G401.6 (cell line): ENCODE measurements around the gene UBE2G2.

Experiments used
- FAIRE-seq: peaks from 2 replicates; lab custom pipeline; 2012; peaks lifted over from hg19 to GRCh38; lab: Jason Lieb, UNC

Gene UBE2G2, protein sequence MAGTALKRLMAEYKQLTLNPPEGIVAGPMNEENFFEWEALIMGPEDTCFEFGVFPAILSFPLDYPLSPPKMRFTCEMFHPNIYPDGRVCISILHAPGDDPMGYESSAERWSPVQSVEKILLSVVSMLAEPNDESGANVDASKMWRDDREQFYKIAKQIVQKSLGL

GRCh38 chr21:44801468-44802395 is at the start of gene UBE2G2:
TSS of gene UBE2G2 (minus strand) at chr21:44801820. CDS start at chr21:44801748, 72 bp downstream.
- FAIRE-seq, result no peak

DNA sequence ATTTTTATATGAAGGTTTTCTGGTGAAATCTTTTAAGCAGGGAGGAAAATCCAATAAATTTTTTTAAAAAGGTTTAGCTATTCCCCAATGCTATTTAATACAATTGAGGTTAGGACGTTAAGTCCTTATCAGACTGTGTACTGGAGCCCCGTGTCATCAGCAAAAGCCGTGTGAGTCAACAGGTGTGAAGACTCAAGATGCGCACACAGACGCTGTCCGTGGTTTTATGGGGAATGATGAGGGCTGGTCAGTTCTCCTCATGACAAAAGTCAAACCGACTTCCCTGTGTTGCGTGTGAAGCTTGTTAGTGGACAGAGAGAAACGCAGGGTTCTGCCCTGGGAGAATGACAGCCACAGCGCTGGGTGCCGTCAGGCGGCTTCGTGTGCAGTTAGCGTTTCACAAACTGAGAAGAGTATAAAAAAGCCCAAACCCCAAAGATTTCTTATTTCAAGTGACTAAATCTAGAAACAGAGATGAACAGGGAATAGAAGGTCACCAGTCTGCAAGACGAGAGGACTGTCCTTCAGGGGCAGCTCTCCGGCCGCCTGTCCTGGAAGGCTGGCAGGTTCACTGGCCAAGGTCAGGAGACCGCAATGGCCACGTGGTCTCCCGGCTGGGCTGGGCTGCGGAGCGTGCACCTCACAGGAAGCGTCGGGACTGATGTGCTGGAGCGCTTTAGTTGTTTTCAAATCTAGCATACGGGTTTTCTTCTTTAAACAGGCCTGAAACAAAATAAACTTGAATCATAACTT is 49.5 kb upstream of the UBE2G2 start:
- no peak for FAIRE-seq

- FAIRE-seq, result no peak
Measured at GRCh38 chr21:44850208-44850800, 48.7 kb upstream of the UBE2G2 start.

DNA sequence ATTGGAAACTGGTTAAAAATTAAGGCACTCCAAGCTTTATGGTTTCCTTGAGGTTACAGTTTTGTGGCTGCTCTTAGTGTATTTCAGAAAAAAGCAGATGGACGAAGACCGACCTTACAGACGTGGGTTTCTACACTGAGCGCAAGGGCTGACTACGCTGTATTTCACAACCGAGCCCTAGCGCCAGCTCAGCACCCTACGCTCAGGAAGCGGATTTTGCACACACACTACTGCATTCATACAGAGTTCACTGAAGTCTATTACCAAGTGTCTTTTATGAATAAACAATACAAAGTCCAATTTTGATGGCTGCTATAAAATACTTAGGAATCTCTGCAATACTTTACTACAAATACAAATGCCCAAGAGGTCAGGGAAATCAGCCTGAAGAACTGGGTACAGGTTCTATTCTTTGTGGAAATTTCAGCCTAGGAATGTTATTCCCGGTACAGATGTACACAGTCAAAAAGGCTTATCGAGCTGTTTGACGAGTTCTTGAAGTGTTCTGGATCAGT is 48.1 kb upstream of the UBE2G2 start:
- FAIRE-seq, result no peak

GRCh38 chr21:44848821-44849521 is 47.4 kb upstream of the UBE2G2 start:
- FAIRE-seq, result no peak

DNA sequence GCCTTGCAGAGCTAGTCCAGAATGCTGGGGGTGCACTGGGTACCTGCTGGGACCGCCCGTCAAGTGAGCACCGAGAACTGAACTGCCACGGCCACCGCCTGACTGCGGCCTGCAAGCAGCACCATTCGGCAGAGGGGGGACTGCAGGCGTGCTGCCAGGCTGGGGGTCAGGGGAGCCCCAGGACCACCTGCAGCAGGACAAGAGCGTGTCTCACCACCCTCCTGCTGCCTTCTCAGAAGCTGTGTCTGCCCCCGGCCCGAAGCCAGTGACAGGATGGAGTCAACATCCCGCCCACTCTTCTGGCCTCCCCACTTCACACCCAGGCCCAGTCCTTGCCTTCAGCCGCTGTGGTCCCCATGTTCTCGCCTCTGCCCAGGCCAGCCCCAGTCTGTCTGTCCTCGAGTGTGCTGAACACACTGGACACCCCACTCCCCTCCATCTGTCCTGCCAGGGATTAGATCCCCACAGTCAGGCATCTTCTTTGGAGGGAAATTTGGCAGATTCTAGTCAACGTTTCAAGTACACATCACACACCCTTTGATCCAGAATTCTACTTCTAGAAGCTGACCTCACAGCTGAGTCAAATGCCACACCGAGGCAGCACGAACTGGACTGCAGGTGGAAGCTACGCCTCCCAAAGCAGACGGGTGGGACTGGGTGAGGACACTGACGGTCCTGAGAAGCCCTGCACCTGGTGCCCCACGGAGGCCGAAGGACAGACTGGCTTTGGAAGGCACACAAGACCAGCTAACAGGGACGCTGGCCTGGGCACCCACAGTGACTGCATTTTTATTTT is 45.8 kb upstream of the UBE2G2 start:
- FAIRE-seq, result no peak

DNA sequence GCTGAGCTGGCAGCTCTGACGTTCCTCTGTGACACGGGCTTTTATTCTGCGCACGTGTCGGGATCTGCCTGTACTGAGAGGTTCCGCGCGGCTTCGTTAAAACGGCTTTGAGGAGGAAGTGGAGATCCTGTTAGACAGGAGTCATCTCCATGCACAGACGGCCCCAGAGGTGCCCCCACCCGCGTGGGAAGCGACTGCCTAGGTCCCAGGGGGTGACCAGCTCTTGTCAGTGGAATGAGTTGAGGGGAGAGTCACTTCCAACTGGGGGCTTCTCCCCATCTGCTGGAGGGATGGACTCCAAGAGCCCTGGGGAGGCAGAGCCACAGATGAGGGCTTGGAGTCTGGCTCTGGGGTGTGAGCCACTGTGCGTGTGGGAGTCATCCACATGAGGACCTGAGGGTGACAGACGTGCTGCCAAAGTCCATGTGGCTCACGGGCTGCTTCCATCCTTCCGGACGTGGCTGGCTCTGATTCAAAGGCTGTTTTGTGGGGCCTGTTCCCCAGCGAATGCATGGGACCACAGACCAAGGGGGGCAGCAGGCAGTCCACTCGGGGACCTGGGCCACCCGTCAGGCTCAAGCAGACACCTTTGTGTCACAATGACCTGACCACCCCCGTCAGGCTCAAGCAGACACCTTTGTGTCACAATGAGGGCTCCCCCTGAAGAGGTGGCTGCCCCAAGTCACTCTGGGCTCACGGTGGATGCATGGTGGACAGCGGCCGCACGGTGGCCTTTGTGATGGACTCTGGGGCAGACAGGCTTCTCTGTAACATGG is 45.1 kb upstream of the UBE2G2 start:
- FAIRE-seq, result no peak

DNA sequence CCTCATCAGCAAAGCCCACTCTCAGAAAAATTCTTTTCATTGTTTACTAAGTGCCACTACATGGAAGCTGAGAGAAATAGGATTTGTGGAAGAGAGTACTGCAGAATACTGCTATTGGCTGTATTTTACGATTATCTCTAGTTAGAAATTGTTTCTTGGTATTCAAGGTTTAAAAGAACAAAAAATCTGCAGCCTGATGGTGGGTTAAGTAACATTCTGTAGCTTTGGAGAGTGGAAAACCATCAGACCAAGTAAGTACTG is 44.5 kb upstream of the UBE2G2 start:
- no peak for FAIRE-seq

DNA sequence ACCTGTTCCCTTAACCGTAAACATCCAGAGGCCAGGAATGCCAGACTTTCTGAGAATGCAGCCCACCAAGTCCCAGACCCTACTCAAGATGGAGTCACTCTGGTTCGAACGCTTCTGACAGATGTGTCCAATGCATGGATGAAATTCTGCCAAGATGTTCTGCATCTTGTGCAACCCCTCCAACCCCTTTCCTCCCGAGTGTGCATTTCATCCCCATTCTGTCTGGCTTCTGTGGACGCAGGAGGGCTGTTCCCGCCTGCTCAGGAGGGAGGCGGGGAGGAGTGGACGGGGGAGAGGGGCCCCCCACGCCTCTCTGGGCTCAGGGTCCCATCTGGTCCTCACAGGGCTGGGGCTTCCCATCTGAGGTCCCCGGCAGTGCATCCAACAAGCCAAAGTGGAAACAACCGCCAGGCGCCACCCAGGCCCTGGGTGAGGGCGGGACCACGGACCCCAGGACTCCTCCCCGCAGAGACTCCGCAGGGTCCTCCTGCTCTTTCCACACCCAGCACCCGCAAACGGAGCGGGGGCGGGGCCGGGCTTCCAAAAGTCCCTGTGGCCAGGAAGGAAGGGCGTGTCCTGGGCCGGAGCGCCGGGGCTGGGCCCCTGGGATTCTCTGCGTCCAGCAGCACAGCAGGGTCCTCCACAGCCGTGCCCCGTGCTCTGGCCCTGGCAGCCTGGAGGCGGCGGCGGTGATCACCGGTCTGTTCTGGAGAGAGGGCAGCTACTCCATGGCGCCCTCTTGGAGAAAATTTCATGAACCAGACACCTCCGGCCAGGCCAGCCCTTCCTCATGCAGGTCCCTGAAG is 44.0 kb upstream of the UBE2G2 start:
- FAIRE-seq, result no peak

- no peak for FAIRE-seq
Measured at GRCh38 chr21:44844256-44844655, 42.6 kb upstream of the UBE2G2 start.

- no peak for FAIRE-seq
Measured at GRCh38 chr21:44842721-44843445, 41.3 kb upstream of the UBE2G2 start.

GRCh38 chr21:44842087-44842486 is 40.5 kb upstream of the UBE2G2 start:
- FAIRE-seq, result no peak

DNA sequence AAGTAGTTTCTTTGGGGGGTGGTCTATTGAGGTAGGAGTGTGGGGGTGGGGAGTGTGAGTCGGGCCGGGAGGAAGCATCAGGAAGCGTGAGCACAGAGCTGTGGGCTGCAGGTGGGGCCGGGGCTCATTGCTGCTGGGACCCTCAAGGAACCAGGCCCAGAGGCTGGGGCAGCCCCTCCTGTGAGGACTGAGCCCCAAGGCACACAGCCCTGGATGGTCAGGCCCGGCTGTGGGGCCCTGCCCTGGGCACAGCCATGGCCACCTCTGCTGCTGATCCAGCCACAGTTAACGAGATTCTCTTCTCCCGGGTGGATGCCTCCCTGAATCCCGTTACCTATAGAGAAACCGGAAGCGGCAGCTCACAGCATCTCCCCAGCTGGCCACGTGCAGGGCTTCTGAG is 39.2 kb upstream of the UBE2G2 start:
- FAIRE-seq, result no peak

DNA sequence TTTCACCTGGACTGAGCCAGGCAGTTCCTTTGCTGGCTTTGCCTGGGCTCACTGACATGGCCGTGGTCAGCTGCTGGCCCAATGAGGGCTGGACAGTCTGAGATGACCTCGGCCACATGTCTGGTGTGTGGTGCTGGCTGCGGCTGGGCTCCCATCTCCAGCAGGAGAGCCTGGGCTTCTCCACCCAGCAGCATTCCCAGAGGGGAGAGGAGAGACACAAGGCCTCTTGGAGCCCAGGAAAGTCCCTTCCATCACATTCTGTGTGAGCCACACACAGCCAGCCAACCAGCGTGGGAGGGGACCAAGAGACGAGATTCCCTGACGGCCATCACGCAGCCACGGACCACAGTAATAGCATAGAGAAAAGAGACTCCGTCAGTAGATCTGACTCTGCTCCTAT is 37.3 kb upstream of the UBE2G2 start:
- FAIRE-seq, result no peak

- no peak for FAIRE-seq
Measured at GRCh38 chr21:44838039-44838895, 36.6 kb upstream of the UBE2G2 start.

- no peak for FAIRE-seq
Measured at GRCh38 chr21:44837537-44837936, 35.9 kb upstream of the UBE2G2 start.

DNA sequence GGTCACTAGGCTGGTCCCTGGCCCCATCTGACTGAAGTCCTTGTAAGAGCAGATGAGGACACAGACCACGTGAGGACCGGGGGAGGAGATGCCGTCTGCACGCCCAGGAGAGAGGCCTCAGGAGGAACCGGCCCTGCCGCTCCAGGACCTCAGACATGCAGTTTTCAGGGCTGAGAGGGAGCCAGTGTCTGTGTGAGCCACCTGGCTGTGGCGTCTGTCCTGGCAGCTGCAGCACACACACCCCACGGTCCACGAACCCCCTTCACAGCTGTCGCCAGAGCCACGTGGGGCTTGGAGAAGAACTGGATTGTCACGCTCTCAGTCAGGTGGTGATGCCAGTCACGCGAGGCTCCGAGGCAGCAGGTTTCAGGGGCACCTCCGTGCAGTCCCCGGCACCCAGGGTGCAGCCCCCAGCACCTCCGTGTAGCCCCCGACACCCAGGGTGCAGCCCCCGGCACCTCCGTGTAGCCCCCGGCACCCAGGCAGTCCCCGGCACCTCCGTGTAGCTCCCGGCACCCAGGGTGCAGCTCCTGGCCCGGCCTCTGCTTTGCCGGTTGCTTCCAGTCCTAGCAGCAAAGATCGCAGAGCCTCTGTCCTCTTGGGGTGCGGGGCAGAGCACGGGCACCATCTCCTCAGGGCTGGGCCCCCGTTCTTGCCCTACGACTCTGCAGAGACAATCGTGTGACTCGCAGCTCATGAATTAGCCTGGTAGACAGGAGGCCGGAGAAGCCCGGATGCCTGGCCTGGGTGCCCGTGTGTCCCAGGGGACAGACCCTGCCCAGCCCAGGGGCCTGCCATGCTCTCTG is 35.2 kb upstream of the UBE2G2 start:
- no peak for FAIRE-seq
